ENCODE results near the gene ADK. TPM values are rescaled to one million over a fixed set of nuclear protein-coding genes. Genes with fewer than 3 reads are reported as not detected.
"Not testable (repeated sequence)": the region's sequence is repeated elsewhere in the genome, so short reads cannot be mapped to it uniquely, and the experiment has no call there.

Gene ADK
- total RNA-seq, 1 donor from 2014 or later, result 46.1 TPM

GRCh38 chr10:74490551-74490950 is 339.5 kb downstream of the ADK start:
- Mint-ChIP-seq H3K27me3 (no peaks in the 10 kb centered on the region), H3K4me3 (no peak overlapping the region), H3K4me1 (no peaks in the 10 kb centered on the region), H3K27ac (no peak overlapping the region), H3K36me3 (ENCODE audit: low read depth) (peaks cover 21% of the 10 kb centered on the region), H3K9me3 (no peaks in the 10 kb centered on the region)
- DNase-seq (no peak), ATAC-seq (ENCODE audit: low read depth) (no peak)
- ChIA-PET CTCF (no interaction called here), POLR2A (interaction anchor here (0.6 kb wide), 1 partner anchor 45 kb away, joined by 3 read pairs; no protein-coding TSS in a partner anchor)
- TF ChIP-seq CTCF (IDR thresholded peaks at IDR 0.05), result no peak
- intact Hi-C loops (cut with micrococcal nuclease), result no loop called here

- Mint-ChIP-seq H3K27ac (no peak overlapping the region), H3K36me3 (ENCODE audit: low read depth) (peaks cover 24% of the 10 kb centered on the region), H3K4me3 (no peak overlapping the region), H3K4me1 (no peaks in the 10 kb centered on the region), H3K9me3 (peaks cover 3% of the 10 kb centered on the region), H3K27me3 (no peaks in the 10 kb centered on the region)
- ATAC-seq (ENCODE audit: low read depth) (no peak), DNase-seq (no peak)
- POLR2A ChIA-PET, result no interaction called here
- no peak for TF ChIP-seq CTCF (IDR thresholded peaks at IDR 0.05)
- CTCF ChIA-PET, result no interaction called here
- intact Hi-C loops (cut with micrococcal nuclease), result no loop called here
Measured at GRCh38 chr10:74491014-74491413, 340.0 kb downstream of the ADK start.

- H3K9me3 Mint-ChIP-seq, result peaks cover 16% of the 10 kb centered on the region
Measured at GRCh38 chr10:74496276-74496675, 345.3 kb downstream of the ADK start.

GRCh38 chr10:74498664-74499063 is 347.6 kb downstream of the ADK start:
- POLR2A ChIA-PET; H3K4me3 Mint-ChIP-seq; H3K27me3 Mint-ChIP-seq; CTCF ChIA-PET; H3K27ac Mint-ChIP-seq; ATAC-seq (ENCODE audit: low read depth); DNase-seq; intact Hi-C loops (cut with micrococcal nuclease): not testable (repeated sequence)
- H3K4me1 Mint-ChIP-seq, result peaks cover 30% of the 10 kb centered on the region
- peaks cover 56% of the 10 kb centered on the region for H3K36me3 Mint-ChIP-seq (ENCODE audit: low read depth)
- peaks cover 22% of the 10 kb centered on the region for H3K9me3 Mint-ChIP-seq

More at GRCh38 chr10:74496276-74496675, 345.3 kb downstream of the ADK start:
- peaks cover 47% of the 10 kb centered on the region for H3K36me3 Mint-ChIP-seq (ENCODE audit: low read depth)
- CTCF ChIA-PET; H3K27ac Mint-ChIP-seq; POLR2A ChIA-PET; intact Hi-C loops (cut with micrococcal nuclease); ATAC-seq (ENCODE audit: low read depth); H3K4me3 Mint-ChIP-seq; H3K27me3 Mint-ChIP-seq; DNase-seq: not testable (repeated sequence)
- peaks cover 13% of the 10 kb centered on the region for H3K4me1 Mint-ChIP-seq

GRCh38 chr10:74500026-74500704 is 349.1 kb downstream of the ADK start:
- ChIA-PET CTCF (interaction anchor here (0.6 kb wide), 1 partner anchor 530 kb away, joined by 3 read pairs; no protein-coding TSS in a partner anchor), POLR2A (no interaction called here)
- TF ChIP-seq CTCF (IDR thresholded peaks at IDR 0.05), result no peak
- Mint-ChIP-seq H3K36me3 (ENCODE audit: low read depth) (peaks cover 65% of the 10 kb centered on the region), H3K4me3 (no peak overlapping the region), H3K4me1 (peaks cover 30% of the 10 kb centered on the region), H3K27ac (peak overlapping the region; percentile 1), H3K27me3 (no peaks in the 10 kb centered on the region), H3K9me3 (peaks cover 32% of the 10 kb centered on the region)
- no peak for ATAC-seq (ENCODE audit: low read depth)
- no peak for DNase-seq
- intact Hi-C loops (cut with micrococcal nuclease), result no loop called here

- H3K9me3 Mint-ChIP-seq, result peaks cover 35% of the 10 kb centered on the region
- intact Hi-C loops (cut with micrococcal nuclease), result no loop called here
- ATAC-seq (ENCODE audit: low read depth) (no peak), DNase-seq (no peak)
- ChIA-PET CTCF (no interaction called here), POLR2A (no interaction called here)
- H3K4me3 Mint-ChIP-seq, result no peak overlapping the region
- peaks cover 67% of the 10 kb centered on the region for H3K36me3 Mint-ChIP-seq (ENCODE audit: low read depth)
- H3K27ac Mint-ChIP-seq, result no peak overlapping the region
- H3K27me3 Mint-ChIP-seq, result no peaks in the 10 kb centered on the region
- H3K4me1 Mint-ChIP-seq, result peaks cover 30% of the 10 kb centered on the region
- no peak for TF ChIP-seq CTCF (IDR thresholded peaks at IDR 0.05)
Measured at GRCh38 chr10:74500816-74501215, 349.8 kb downstream of the ADK start.

Measured in activated B cell treated with CpG ODN at 0.5 μM for 24 hours (primary cell).